GM21360 (cell line): ENCODE data around the gene SLC9A3.

Source experiments
- ATAC-seq: cut with Tn5 transposase; IDR thresholded peaks from one replicate; pipeline ENCODE4 v1.9.1; 2021; ENCODE audit warnings: mild to moderate bottlenecking, moderate library complexity; ENCODE audit not compliant: unreplicated experiment

SLC9A3 gene

DNA sequence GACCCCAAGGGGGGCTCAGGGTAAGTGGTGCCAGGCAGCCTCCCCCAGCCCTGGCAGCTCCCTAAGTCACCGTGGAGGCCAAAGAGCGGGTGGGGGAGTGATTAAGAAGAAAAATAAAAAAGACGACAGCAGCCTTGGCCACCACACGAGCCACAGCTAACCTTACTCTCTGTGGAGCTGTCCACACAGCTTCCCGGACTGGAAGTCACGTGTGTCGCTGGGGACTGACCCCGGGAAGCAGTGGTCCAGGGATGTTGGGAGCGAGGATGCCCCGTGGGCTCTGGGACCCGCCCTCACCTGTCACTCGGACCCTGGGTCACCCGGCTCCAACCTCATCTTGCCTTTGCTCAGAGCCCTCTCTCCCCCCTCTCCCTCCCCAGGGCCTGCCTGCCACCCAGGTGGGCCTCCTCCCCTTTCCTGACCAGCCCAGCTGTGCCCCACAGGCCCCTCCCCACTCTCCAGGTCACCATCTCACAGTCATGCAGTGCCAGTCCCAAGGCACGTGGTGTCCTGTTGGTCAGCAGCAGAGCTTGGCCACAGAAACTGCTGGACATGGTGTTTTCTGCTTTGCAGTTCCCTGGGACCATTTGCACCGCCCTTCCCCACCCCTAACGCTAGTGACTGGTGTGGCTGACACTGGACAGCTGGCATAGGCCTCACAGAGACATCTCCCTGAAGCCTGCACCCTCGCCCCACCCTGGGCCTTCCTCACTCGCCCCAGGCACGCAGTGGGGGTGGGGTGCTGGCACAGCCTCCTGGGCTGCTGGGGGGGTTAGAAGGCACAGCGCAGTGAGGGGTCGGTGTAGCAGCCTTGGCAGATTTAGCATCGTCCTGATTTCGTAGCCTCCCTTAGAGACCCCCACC, 91.1 kb downstream of the SLC9A3 start:
- no peak for ATAC-seq

DNA sequence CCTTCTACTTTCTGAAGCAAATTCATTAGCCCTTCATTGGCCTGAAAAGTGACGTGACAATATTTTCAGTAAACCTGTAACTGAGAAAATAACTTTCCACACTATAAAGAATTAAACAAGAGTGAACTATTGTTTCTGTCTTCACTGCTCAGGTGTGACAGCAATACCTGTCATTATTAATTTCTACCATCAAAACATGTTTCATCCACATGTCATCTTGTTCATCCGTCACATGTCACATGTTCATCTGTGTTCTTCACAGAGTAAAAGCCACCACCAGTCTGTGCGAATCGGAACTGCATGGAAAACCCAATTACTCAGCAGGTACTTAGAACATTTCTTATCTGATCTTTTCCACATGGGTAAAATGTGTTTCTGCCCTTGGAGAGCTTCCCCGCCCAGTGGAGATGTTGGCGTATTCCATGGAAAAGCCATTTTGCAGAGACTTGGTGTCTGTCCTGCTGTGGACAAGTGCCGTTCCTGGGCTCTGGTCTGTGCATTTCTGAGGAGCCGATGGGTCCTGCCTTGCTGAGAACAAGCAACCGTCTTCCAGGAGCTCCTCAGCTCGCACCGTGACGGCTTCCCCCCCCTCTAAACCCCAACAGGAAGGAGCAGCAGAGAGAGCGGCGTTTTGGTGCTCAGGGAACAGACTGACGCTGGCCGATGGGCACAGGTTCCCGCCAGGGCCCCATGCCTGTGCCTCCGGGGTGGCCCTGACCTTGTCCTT, 91.9 kb downstream of the SLC9A3 start:
- ATAC-seq, result no peak

DNA sequence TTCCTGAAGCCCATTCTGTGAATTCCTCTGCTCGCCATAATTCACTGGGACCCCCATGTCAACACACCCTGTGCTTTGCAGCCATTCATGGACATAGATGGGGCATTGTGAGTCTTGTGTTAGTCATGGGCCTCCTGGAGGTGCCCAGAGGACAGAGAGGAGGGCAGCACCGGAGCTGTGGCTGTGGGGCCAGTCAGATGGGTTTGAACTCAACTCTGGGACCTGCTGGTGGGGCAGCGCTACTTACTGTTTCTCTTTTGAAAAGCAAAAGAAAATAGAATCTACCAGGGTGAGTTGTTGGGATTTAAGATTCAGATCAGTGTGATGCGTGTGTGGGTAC, 92.6 kb downstream of the SLC9A3 start:
- no peak for ATAC-seq

DNA sequence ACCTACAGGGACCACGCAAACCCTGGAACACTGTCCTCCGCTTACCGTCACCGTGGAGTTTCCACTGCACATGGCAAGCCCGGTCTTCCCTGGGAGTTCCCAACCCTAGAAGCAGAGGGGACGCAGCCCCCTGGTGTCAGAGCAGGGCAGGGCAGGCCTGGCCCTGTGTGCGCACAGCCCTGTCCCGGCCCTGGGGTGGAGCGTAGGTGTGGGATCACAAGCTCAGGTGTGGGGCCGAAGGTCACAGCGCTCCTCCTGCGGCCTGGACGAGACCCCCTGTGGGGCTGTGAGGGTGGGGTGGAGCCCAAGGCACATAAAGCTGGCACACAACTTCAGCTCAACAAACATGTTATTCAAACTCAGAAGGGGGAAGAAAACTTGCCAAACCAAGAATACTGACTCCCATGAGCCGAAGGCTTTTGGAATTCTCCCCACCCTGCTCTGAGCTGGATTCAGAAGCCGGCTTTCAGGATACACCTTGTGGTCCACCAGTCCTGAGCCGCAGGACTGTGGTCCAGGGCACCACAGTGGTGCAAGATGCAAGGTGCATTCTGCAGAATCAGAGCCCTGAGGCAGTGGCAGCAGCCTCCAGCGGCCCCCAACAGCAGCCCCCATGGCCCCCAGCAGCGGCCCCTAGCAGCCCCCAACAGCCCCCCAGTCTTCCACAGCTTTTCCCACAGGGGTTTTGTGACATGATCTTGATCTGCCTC, 93.1 kb downstream of the SLC9A3 start:
- ATAC-seq, result peak; percentile 70

DNA sequence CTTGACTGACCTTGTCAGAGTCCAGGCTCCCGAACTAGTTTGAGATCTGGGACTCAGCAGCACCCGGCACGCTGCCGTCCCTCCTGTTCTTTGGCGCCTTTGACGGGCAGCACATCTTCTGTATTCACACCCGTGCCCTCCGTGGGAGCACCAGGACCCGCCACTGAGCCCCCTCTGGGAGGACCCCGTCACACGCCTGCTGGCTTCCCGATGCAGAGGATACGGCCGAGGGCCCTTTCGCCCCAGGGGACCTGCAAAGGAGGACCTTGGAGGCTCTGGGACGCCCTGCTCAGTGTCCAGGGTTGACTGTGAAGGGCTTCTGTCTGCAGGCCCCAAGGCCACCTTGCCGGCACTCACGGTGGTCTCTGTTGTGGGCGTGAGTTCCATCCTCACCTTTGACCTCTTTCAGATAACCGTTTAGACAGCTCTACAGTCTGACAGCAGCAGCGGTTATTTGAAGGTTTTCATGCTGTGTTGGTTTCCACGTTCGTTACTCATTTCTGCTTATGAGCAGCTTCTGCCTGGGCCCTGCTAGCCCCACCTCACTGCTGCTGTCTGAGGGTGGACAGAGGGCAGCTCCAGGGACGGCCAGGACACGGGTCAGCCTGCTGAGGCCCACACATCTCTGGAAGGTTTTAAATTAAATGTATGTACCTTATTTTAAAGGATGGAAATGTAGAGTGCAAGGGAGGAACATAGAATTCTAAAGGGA, 93.9 kb downstream of the SLC9A3 start:
- ATAC-seq, result no peak

DNA sequence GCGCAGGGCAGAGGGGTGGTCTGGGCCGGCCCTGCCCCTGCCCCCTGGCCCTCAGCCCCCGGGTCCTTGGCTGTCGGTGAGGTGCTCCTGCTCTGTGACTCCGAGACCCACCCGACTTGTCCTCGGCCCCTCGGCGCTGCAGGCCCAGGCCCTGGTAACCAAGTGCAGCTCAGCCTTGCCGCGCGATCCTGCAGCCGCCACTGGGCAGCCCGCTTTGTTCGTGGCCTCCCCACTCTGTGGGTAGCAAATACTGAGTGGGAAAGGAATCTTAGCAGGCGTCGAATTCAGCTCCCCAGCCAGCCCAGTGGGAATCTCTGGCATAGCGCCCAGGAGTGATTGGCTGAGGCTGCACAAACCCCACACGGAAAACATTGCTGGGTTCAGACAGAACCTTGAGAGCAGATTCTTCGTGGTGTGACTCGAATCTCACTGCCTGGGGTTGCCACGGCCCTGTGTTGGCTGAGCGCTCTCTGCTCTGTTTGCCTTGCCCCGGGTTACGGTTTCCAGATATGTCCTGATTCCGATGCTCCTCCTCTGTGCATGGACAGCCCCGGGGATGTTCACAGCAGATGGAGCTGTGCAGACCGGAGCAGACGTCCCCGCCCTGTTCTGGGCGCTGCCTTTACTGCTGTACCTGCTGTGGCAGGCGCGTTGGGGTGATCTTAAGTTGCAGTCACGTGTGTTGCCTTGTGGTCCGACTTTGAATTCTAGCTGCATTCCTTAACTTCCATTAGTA, 94.6 kb downstream of the SLC9A3 start:
- no peak for ATAC-seq

DNA sequence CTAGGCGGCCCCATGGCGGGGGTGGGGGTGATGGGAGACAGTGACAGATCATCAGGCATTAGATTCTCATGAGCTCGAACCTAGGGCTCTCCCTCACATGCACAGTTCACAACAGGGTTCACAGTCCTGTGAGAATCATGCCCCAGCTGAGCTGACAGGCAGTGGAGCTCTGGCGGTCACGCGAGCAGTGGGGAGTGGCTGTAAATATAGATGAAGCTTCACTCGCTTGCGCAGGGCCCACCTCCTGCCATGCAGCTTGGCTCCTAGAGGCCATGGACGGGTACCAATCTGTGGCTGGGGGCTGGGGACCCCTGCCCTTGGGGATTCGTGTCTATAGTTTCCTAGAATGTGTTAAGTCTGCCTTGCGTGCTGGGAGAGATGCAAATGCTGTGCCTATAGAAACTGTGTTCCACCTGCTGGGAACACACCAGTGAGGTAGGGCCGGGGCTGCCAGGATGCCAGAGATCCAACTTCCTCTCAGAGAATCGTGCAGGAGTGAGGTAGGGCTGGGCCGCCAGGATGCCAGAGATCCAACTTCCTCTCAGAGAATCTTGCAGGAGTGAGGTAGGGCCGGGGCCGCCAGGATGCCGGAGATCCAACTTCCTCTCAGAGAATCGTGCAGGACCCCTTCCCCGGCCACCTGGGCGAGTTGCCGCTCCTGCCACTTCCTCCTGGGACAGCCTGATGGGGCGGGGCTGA, 95.3 kb downstream of the SLC9A3 start:
- ATAC-seq, result no peak

DNA sequence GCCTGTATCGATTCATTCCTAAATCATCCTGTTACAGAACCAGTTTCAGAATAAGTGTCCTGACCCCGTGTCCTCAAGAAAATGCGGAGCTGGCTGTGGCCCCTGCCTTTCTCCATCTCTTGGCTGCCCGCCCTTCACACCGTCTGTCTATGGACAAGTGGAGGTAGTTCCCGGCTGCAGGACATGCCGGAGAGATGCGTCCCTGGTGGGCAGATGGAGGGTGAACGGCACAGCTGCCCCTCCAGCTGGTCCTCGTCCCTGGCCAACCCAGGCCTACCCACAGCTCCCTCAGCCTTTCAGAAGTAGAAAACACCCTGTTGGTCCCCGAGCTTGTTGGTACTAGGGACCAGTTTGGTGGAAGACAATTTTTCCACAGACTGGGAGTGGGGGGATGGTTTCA, 96.0 kb downstream of the SLC9A3 start:
- no peak for ATAC-seq

DNA sequence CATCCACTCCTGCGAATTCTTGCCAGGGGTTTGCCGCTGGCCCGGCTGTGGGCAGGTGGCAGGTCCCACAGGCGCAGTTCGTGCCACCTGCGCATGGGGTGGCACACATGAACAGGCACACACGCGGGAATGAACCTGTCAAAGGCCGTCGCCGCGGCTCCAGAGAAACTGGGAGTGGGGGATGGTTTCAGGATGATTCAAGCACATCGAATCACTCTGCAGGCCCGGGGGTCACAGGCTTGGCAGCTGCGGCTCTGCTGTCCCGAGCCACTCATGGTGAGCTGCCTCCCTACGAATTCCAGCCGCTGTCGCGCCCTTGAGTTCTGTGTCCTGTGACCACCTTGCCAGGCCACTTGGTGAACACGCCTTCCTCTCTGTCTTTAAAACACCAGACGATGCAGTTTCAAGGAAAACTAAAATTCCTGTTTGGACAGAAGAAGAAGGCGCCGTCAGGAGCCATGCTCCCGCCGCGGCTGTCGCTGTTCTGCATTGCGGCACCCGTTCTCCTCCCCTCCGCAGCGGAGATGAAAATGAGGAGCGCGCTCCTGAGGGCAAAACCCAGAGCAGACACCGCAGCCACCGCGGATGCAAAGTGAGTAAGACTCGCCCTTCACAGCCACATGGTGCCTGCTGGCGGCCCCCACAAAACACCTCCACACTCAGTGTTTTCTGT, 96.7 kb downstream of the SLC9A3 start:
- ATAC-seq, result no peak

DNA sequence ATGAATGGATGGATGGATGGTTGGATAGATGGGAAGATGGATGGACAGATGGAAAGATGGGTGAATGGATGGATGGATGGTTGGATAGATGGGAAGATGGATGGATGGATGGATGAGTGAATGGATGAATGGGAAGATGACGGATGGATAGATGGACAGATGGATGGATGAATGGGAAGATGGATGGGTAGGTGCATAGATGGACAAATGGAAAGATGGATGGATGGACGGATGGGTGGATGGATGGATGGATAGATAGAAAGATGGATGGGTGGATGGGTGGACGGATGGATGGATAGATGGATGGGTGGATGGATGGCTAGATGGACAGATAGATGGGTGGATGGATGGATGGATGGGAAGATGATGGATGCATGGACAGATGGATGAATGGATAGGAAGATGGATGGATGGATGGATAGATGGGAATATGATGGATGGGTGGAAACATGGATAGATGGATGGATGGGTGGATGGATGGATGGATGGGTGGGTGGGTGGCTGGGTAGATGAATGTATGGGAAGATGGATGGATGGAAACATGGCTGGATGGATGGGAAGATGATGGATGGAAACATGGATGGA, 97.8 kb downstream of the SLC9A3 start:
- ATAC-seq, result no peak

DNA sequence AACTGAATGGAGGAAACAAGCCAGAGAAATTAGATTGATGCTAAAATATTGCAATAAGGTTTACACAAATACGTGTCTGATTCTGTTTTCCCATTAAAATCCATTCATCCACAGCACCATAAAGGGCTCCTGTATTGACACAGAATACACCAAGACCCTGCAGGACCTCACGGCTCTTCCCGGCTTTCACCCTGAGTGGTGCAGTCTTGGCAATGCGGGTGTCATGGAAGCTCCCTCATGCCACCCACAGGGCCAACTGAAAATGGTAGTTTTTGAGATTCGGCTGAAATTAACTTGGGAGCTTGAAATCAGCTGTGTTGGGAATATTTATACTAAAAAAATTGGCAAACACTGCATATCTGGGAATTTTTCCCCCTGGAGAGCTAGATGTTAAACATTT, 98.5 kb downstream of the SLC9A3 start:
- ATAC-seq, result no peak

DNA sequence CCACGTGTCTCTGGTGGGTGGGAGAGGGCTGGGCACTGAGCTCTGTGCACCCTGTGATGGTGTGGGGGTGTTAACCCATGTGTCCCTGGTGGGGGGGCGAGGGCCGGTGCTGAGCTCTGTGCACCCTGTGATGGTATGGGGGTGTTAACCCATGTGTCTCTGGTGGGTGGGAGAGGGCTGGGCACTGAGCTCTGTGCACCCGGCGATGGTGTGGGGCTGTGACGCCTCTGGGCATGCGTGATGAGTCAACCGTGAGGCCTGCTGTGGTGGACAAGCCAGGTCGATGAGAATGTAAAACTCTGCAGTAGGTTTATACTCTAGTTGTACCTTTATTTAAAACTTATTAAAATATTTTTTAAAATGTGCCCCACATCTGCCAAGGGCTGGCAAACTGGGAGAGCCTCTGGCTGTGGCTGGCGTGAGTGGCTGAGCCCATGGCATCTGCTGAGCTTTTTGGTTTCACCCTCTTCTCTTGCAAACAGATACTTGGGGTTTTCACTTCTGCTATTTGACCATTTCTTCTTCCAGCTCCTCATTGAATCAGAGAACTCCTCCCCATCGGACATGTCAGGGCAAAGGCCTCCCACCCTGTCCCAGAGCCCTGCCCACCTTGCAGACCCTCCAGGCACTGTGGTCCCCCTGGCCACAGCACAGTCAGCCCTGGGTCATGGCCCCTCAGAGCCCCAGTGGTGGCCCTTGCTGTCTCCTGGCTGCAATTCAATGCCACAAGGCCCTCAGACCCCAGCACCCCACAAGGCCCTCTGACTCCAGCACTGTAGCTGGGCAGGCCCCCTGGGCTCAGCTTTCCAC, 99.7 kb downstream of the SLC9A3 start:
- peak; percentile 77 for ATAC-seq

DNA sequence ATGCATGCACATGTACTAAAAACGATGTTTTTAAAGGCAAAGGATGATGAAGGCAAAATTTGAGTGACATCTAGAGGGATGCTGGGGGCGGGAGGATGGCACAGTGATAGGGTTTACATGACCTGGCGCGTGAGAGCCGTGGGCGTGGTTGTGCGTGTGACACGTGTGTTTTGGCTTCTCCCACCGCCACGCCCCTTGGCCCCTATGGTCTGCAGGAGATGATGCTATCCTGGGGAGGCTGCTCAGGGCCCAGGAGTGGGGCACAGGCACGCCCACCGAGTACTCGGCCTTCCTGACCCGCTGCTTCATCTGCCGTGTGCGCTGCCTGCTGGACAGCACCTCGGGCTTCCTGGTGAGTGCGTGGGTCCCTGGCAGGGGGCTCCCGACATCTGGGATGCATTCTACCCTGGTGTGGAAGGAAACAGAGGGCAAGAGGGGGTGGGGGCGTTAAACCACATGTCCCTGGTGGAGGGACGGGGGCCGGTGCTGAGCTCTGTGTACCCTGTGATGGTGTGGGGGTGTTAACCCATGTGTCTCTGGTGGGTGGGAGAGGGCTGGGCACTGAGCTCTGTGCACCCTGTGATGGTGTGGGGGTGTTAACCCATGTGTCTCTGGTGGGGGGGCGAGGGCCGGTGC, 100.5 kb downstream of the SLC9A3 start:
- ATAC-seq, result no peak

DNA sequence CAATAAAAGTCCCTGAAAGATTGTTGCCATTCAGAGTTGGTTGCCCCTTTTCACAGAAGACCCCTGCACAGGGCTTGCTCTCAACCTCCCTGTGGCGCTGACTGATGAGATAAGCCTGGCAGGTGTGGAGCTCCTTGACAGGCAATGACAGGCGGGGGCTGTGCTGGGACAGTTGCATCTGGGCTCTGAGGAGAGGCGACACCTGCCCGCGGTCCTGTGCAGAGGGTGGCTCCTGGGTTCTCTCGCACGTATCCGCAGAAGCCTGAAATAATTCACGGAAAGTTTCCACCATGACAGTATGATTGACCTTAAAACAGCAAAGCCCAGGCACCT, 101.0 kb downstream of the SLC9A3 start:
- no peak for ATAC-seq

DNA sequence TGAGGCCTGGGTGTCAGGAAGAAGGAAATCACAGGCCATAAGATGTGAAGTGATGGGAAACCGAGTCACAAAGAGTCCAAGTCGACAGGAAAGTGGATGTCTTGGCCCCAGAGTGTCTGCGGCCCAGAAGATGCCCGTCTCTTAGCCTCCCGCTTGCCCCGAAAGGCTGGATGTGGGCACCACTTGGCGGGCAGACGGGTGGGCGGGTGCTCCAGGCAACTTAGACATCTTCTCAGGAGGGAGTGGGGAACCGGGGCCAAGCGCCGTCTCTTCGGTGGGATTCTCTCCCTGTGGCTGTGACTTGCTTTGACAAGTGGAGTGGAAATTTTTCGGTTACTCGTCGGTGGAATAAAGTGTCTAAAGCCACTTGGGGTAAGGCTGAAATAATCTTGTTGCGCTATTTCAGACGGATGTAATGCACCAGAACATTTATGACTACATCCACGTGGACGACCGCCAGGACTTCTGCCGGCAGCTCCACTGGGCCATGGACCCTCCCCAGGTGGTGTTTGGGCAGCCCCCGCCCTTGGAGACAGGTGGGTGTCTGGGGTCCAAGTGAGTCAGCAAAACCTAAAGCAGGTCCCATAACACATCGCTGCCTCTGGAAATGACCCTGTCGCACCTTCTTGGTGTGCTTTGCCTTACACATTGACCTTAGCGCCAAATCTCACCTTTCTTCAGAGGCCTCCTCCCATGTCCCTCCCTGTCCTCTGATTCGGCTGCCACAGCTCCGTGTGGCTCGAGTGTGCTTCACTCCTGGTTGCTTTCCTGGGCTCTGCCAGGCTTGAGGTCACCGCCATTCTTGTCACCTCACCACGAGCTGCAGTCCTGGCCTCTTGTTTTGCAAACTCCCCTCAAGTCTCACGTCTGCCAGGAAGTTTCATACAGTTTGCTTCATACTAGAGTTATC, 101.7 kb downstream of the SLC9A3 start:
- ATAC-seq, result no peak

DNA sequence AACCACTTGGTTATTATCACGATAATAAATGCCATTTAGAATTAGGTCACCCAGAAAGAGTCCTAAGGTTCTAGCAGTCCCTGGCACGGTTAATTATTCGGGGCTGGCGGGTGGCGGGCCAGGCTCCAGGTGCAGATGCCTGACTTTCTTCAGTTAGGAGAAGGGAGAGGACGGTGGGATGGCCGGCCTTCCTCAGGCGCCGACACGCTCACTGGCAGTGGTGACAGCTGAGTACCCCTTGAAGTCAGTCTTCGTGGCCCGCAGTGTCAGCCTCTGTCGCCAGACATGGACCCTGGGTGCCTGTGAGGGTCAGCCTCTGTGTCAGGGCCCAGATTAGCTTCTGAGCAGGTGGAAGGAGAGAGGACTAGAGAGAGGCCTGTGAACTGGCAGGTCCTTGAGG, 102.3 kb downstream of the SLC9A3 start:
- ATAC-seq, result no peak
